HUES64 (cell line): ENCODE measurements around the gene MEP1B.

Experiments
- H3K27ac ChIP-seq: 2 replicates; pipeline ENCODE4 v1.7.0; 2013; ENCODE audit warnings: low read depth, low read length, inconsistent platforms
- H3K27me3 ChIP-seq: 2 replicates; pipeline ENCODE4 v1.6.1; 2013; ENCODE audit warnings: mild to moderate bottlenecking, low read length; ENCODE audit not compliant: insufficient read depth
- H3K36me3 ChIP-seq: 2 replicates; pipeline ENCODE4 v1.6.1; 2013; ENCODE audit warnings: mild to moderate bottlenecking, low read length; ENCODE audit not compliant: insufficient read depth
- H3K4me1 ChIP-seq: 2 replicates; pipeline ENCODE4 v1.6.1; 2013; ENCODE audit warnings: mild to moderate bottlenecking, low read length, moderate library complexity; ENCODE audit not compliant: insufficient read depth
- H3K4me3 ChIP-seq: 2 replicates; pipeline ENCODE4 v1.5.1; 2013; ENCODE audit warnings: mild to moderate bottlenecking, low read length, moderate library complexity
- H3K9ac ChIP-seq: 2 replicates; pipeline ENCODE4 v1.6.1; 2013; ENCODE audit warnings: mild to moderate bottlenecking, low read depth, low read length
- H3K9me3 ChIP-seq: 2 replicates; pipeline ENCODE4 v1.6.1; 2013; ENCODE audit warnings: low read depth, low read length; ENCODE audit not compliant: insufficient read depth
- WGBS: fragments of 150-250, 120-280 bp; methylation state at CpG from one replicate; pipeline ENCODE4 v1.1.7; 2013; ENCODE audit warnings: missing lambda C conversion rate; 5-methylcytosine and 5-hydroxymethylcytosine counted together

Gene MEP1B

GRCh38 chr18:32252141-32252860 lies 62.5 kb downstream of the MEP1B start:
- 62% methylated on average over 8 of the region's 8 CpGs for WGBS
- Histone ChIP-seq H3K27me3 (no peaks in the 10 kb centered on the region), H3K4me3 (no peak overlapping the region), H3K36me3 (no peaks in the 10 kb centered on the region), H3K9me3 (no peaks in the 10 kb centered on the region), H3K27ac (no peak overlapping the region), H3K4me1 (peaks cover 9% of the 10 kb centered on the region; the same call in 1 of the 2 replicates), H3K9ac (no peak overlapping the region)

- Histone ChIP-seq H3K36me3 (no peaks in the 10 kb centered on the region), H3K27me3 (no peaks in the 10 kb centered on the region), H3K9me3 (no peaks in the 10 kb centered on the region), H3K4me3 (no peak overlapping the region), H3K27ac (no peak overlapping the region), H3K9ac (no peak overlapping the region), H3K4me1 (peaks cover 9% of the 10 kb centered on the region; the same call in 1 of the 2 replicates)
- WGBS: 93% methylated on average over 2 of the region's 3 CpGs
Observed at GRCh38 chr18:32255570-32255969, 65.7 kb downstream of the MEP1B start.

DNA sequence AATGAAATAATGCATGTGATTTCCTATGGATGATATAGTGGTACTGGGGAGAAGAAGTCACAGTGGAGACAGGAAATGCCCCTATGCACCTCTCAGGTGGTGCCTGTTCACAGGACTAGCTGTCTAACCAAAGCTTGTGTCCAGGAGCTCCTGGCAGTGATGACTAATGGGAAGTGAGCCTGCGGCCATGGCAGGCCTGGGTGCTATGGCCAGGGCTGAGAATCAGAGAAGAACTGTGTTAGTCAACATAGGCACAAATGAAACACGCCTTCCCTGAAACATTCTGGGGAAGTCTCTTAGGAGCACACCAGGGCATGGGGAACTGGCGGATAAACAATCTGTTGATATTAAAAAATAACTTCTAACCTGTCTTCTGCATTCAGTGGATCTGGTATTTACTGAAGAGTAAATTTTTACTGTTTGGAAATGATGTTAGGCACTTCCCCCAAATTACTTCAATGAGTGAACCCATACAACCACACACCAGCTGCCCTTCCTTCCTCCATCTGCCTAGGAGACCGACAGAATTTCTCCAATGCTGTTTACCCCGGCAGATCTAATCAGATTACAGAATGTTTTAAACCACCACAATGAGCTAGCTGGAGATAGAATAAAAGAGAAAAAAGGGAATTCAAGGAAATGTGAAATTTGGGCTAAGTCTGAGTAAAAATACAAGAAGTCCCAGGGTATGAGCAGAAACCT lies 67.4 kb downstream of the MEP1B start:
- H3K4me1 ChIP-seq: no peaks in the 10 kb centered on the region
- over 99% methylated on average over 5 of the region's 5 CpGs for WGBS
- H3K9me3 ChIP-seq: no peaks in the 10 kb centered on the region
- H3K4me3 ChIP-seq: no peak overlapping the region
- H3K27me3 ChIP-seq: no peaks in the 10 kb centered on the region
- no peaks in the 10 kb centered on the region for H3K36me3 ChIP-seq
- H3K9ac ChIP-seq: no peak overlapping the region
- H3K27ac ChIP-seq: no peak overlapping the region

DNA sequence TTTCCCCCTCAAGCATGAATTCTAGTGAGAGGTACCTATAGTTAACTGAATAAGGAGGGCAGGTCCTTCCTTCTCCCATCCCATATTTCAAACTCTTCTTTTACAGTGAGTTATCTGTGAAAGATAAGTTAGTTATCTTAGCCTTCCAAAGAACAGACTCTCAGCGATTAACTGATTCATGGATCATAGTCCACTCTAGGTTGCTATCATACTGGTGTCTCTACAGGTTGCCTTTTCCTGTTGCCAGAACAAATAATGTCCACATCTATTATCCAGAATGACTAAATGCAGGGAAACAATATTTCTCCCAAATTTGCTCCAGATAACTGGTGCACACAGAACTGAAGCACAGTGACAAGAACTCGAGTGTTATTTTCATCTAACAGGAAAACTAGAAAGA lies 68.3 kb downstream of the MEP1B start:
- WGBS: 93% methylated on average over 2 of the region's 2 CpGs
- Histone ChIP-seq H3K27ac (no peak overlapping the region), H3K9ac (no peak overlapping the region), H3K36me3 (no peaks in the 10 kb centered on the region), H3K27me3 (no peaks in the 10 kb centered on the region), H3K4me1 (no peaks in the 10 kb centered on the region), H3K4me3 (no peak overlapping the region), H3K9me3 (no peaks in the 10 kb centered on the region)

GRCh38 chr18:32258558-32259204 lies 68.8 kb downstream of the MEP1B start:
- Histone ChIP-seq H3K27ac (no peak overlapping the region), H3K4me1 (no peaks in the 10 kb centered on the region), H3K4me3 (no peak overlapping the region), H3K9ac (no peak overlapping the region), H3K36me3 (no peaks in the 10 kb centered on the region), H3K9me3 (no peaks in the 10 kb centered on the region), H3K27me3 (no peaks in the 10 kb centered on the region)
- 100% methylated on average over 2 of the region's 5 CpGs for WGBS

DNA sequence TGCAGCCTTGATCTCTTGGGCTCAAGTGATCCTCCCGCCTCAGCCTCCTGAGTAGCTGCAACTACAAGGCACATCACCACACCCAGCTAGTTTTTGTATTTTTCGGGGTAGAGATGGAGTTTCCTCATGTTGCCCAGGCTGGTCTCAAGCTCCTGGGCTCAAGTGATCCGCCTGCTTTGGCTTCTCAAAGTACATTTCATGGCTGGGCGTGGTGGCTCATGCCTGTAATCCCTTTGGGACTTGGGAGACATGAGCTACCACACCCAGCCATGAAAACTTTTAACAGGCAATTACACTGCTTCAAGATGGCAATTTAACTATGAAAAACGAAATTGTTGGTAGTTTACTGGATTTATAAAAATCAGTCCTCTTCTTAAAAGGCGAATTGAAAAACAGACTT lies 69.7 kb downstream of the MEP1B start:
- Histone ChIP-seq H3K27me3 (no peaks in the 10 kb centered on the region), H3K9ac (no peak overlapping the region), H3K27ac (no peak overlapping the region), H3K36me3 (no peaks in the 10 kb centered on the region), H3K9me3 (no peaks in the 10 kb centered on the region), H3K4me1 (no peaks in the 10 kb centered on the region), H3K4me3 (no peak overlapping the region)
- 95% methylated on average over 6 of the region's 6 CpGs for WGBS

DNA sequence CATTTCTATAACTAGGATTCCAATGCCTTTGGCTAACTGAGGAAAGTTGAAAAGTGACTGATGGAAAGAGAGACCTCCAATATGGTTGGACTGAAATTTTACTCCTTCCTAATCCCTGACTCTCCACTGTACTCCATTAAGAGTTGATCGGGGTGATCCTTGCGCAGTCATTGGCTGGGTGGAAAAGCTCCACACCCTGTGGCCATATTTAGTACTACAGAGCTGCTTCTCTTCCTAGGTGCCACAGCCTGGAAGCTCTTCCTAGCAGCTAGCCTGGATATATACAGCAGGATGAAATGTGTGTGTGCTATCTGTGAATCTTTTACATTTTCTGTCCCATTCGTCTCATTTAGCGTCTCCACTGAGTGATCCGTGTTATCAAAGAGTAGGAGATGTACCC lies 71.2 kb downstream of the MEP1B start:
- H3K27me3 ChIP-seq: no peaks in the 10 kb centered on the region
- 98% methylated on average over 5 of the region's 5 CpGs for WGBS

DNA sequence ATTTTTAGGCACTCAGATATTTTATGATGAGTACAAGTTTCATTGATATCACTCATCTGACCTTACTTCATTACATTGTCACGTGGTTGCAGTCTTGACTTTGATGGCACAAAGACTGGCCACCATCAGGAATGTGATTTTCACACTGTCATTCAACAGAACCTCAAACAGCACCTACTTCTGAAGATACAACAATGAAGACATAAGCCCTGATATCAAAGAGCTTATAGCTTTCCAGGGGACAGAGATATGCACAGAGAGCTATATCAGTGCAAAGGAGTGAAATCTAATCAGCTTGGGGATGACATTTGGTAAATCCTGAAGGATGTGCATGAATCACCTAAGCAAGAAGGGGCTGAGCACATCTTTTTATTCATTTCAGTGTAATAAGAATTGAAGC lies 72.3 kb downstream of the MEP1B start:
- no peaks in the 10 kb centered on the region for H3K9me3 ChIP-seq
- 83% methylated on average over 1 of the region's 1 CpG for WGBS
- H3K27ac ChIP-seq: no peak overlapping the region
- H3K4me1 ChIP-seq: no peaks in the 10 kb centered on the region
- no peak overlapping the region for H3K9ac ChIP-seq
- H3K4me3 ChIP-seq: no peak overlapping the region
- no peaks in the 10 kb centered on the region for H3K36me3 ChIP-seq
- H3K27me3 ChIP-seq: no peaks in the 10 kb centered on the region

More for the DNA sequence above, 71.2 kb downstream of the MEP1B start:
- H3K9ac ChIP-seq: no peak overlapping the region
- no peaks in the 10 kb centered on the region for H3K9me3 ChIP-seq
- H3K27ac ChIP-seq: no peak overlapping the region
- H3K36me3 ChIP-seq: no peaks in the 10 kb centered on the region
- no peak overlapping the region for H3K4me3 ChIP-seq
- H3K4me1 ChIP-seq: no peaks in the 10 kb centered on the region

GRCh38 chr18:32264401-32264800 lies 74.6 kb downstream of the MEP1B start:
- Histone ChIP-seq H3K4me3 (no peak overlapping the region), H3K36me3 (peaks cover 6% of the 10 kb centered on the region; the same call in 1 of the 2 replicates), H3K9ac (no peak overlapping the region), H3K27ac (no peak overlapping the region), H3K27me3 (no peaks in the 10 kb centered on the region), H3K9me3 (no peaks in the 10 kb centered on the region), H3K4me1 (no peaks in the 10 kb centered on the region)
- 95% methylated on average over 2 of the region's 2 CpGs for WGBS

DNA sequence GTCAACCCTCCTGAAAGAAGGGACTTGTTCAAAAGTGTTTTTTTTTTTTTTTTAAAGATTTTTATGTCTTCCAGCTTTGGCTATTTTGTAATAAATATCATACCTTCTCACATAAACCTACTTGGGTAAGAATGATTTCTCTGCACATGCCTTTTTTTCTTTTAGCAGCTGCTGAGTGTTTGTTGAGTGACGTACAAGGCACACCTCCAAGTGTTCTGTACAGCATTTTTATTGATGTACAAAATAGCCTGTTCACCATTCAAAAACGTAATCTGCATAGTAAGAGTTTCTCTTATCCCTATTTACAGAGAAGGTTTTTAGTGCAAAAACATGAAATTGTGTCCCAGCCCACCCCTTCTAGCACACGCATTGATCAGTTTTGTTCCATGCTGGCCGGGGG lies 77.6 kb downstream of the MEP1B start:
- H3K9me3 ChIP-seq: no peaks in the 10 kb centered on the region
- H3K36me3 ChIP-seq: peaks cover 6% of the 10 kb centered on the region; the same call in 1 of the 2 replicates
- H3K9ac ChIP-seq: no peak overlapping the region
- WGBS: 98% methylated on average over 4 of the region's 4 CpGs
- H3K27me3 ChIP-seq: no peaks in the 10 kb centered on the region
- H3K4me3 ChIP-seq: no peak overlapping the region
- H3K27ac ChIP-seq: no peak overlapping the region
- 0 out of 2 replicates have a peak, but pooled peaks cover 6% of the 10 kb centered on the region for H3K4me1 ChIP-seq
